Measurements from ENCODE around the gene EGFR. TPM values are rescaled to one million over a fixed set of nuclear protein-coding genes. Genes with fewer than 3 reads are reported as not detected.

The EGFR gene
- total RNA-seq, 4 donors from 2014 or later = 79.3 to 125 (median 110) TPM

DNA sequence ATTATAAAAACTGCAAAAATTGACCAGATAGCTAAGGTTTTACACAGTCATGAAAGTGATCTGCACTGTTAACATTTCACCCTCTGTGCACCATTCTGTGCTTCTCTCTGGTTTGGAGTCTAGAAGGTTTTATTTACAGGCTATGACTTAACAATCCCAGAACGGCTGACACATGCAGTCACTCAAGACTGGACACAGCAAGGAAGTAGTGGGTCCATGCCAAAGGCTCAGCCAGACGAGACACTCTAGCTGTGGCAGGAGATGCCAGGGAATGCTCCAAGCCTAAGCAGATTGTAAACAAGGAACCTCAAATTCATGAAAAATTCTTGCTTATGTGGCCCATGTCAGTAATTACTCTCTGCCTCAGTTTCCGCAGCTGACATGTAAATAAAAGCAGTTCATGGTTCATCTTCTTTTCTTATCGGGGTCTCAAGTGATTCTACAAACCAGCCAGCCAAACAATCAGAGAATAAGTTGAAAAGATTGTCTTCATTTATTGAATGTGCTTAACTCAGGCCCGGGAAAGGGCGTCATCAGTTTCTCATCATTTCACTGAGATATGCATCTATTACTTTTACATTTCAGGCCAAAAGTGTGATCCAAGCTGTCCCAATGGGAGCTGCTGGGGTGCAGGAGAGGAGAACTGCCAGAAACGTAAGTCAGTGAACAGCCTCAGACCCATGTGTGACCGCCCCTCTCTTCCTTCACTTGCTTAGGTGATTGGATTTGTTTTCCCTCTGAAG lies 132.1 kb downstream of the EGFR start:
- Histone ChIP-seq H3K4me3 (no peak overlapping the region), H3K27me3 (no peaks in the 10 kb centered on the region), H3K9me3 (no peaks in the 10 kb centered on the region), H3K27ac (replicated peaks in 1 of 4) (no peak overlapping the region), H3K4me1 (no peaks in the 10 kb centered on the region), H3K36me3 (peaks cover 32 to 85% (median 72%) of the 10 kb centered on the region in 4 donors)
- WGBS = 65% methylated on average over 8 of the region's 8 CpGs
- TF ChIP-seq EP300 (IDR thresholded peaks at IDR 0.05) (no peak), POLR2AphosphoS5 (IDR thresholded peaks at IDR 0.05) (no peak), CTCF (IDR thresholded peaks at IDR 0.05) (no peak), POLR2A (IDR thresholded peaks at IDR 0.05; ENCODE audit: low read depth) (no peak)
- intact Hi-C loops (cut with DNase I) = no loop called here
- DNase-seq (ENCODE audit: extremely low spot score) = peak; percentile 62

- WGBS = 92% methylated on average over 4 of the region's 6 CpGs
- no peaks in the 10 kb centered on the region for H3K9me3 ChIP-seq
- H3K27me3 ChIP-seq = no peaks in the 10 kb centered on the region
- peaks cover 41 to 85% (median 73%) of the 10 kb centered on the region in 4 donors for H3K36me3 ChIP-seq
- peaks cover 0 to 2% (median 0%) of the 10 kb centered on the region in 4 donors for H3K4me1 ChIP-seq
- intact Hi-C loops (cut with DNase I) = no loop called here
- H3K27ac ChIP-seq (replicated peaks in 1 of 4) = no peak overlapping the region
- DNase-seq (ENCODE audit: extremely low spot score) = peak; percentile 55
- TF ChIP-seq POLR2AphosphoS5 (IDR thresholded peaks at IDR 0.05) (no peak), CTCF (IDR thresholded peaks at IDR 0.05) (no peak), POLR2A (IDR thresholded peaks at IDR 0.05; ENCODE audit: low read depth) (no peak), EP300 (IDR thresholded peaks at IDR 0.05) (no peak)
- no peak overlapping the region for H3K4me3 ChIP-seq
These were observed 133.7 kb downstream of the EGFR start for GRCh38 chr7:55152516-55152915.

DNA sequence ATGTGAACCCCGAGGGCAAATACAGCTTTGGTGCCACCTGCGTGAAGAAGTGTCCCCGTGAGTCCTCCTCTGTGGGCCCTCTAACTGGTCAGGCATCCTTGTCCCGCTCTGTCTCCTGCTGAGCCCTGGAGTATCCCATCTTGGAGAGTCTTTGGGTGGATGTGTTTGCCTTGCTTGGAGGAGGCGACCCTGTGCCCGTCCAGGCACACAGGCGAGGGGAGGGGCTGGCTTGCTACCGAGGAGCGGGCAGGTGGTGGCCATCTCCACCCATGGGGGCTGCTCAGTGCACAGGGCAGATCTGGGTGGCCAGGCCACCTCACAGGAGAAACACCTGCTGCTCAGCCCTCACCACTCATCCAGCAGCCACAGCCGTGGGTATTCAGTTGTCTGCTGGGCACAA lies 135.3 kb downstream of the EGFR start:
- intact Hi-C loops (cut with DNase I) = no loop called here
- Histone ChIP-seq H3K27ac (replicated peaks in 1 of 4) (no peak overlapping the region), H3K4me3 (no peak overlapping the region), H3K4me1 (peaks cover 0 to 2% (median 0%) of the 10 kb centered on the region in 4 donors), H3K9me3 (no peaks in the 10 kb centered on the region), H3K36me3 (peaks cover 56 to 91% (median 83%) of the 10 kb centered on the region in 4 donors), H3K27me3 (no peaks in the 10 kb centered on the region)
- no peak for TF ChIP-seq POLR2A (IDR thresholded peaks at IDR 0.05; ENCODE audit: low read depth)
- no peak for TF ChIP-seq EP300 (IDR thresholded peaks at IDR 0.05)
- no peak for TF ChIP-seq POLR2AphosphoS5 (IDR thresholded peaks at IDR 0.05)
- TF ChIP-seq CTCF (IDR thresholded peaks at IDR 0.05) = no peak
- no peak for DNase-seq (ENCODE audit: extremely low spot score)
- WGBS = 94% methylated on average over 5 of the region's 10 CpGs

DNA sequence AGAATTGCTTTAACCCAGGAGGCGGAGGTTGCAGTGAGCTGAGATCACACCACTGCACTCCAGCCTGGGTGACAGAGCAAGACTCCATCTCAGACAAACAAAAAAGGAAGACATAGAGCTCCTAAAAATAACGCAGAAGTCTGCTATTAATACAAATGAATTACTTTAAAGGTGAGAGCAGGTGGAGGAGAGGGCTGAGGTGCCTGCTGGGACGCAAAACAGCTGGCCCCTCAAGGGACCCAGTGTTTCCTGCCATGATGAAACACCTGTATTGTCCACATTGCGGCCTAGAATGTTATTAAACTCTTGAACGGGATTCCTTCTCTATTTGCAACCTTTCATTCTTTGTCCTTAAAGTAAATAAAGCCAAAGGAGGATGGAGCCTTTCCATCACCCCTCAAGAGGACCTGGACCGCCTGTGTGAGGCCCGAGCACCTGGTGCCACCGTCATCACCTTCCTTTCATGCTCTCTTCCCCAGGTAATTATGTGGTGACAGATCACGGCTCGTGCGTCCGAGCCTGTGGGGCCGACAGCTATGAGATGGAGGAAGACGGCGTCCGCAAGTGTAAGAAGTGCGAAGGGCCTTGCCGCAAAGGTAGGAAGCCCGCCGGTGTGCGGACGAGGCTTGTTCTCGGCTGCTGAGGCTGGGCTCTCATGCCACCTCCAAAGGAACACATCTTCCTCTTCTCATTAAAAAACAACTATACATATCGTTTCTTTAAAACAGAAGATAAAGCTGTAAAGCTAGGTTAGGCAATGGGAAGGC lies 136.7 kb downstream of the EGFR start:
- TF ChIP-seq EP300 (IDR thresholded peaks at IDR 0.05) = no peak
- Histone ChIP-seq H3K4me1 (peaks cover 0 to 2% (median 0%) of the 10 kb centered on the region in 4 donors), H3K9me3 (no peaks in the 10 kb centered on the region), H3K27ac (replicated peaks in 1 of 4) (no peak overlapping the region), H3K27me3 (no peaks in the 10 kb centered on the region), H3K36me3 (peaks cover 64 to 98% (median 87%) of the 10 kb centered on the region in 4 donors), H3K4me3 (no peak overlapping the region)
- WGBS = 90% methylated on average over 24 of the region's 24 CpGs
- intact Hi-C loops (cut with DNase I) = no loop called here
- no peak for DNase-seq (ENCODE audit: extremely low spot score)

Measured in esophagus muscularis mucosa (tissue), 4 donors.